Hepatocyte (in vitro differentiated cells): ENCODE measurements around the gene MRPL14.

Experiments used
- EZH2 ChIP-seq: fragments of 200-600 bp; sonication (generic); IDR thresholded peaks from 2 replicates; pipeline ENCODE4 v1.6.1; 2016; ENCODE audit warnings: antibody characterized with exemption, mild to moderate bottlenecking, borderline replicate concordance
- EZH2phosphoT487 ChIP-seq: fragments of 200-600 bp; sonication (generic); IDR thresholded peaks from one replicate; pipeline ENCODE4 v1.6.1; 2018; ENCODE audit warnings: antibody characterized with exemption, mild to moderate bottlenecking, low read depth, moderate library complexity; ENCODE audit not compliant: unreplicated experiment, severe bottlenecking
- TF ChIP-seq, protein P1 (sequence below): fragments of 200-600 bp; sonication (generic); IDR thresholded peaks from 2 replicates; pipeline ENCODE4 v1.5.1; 2016; ENCODE audit warnings: antibody characterized with exemption, mild to moderate bottlenecking; ENCODE audit not compliant: poor library complexity

DNA sequence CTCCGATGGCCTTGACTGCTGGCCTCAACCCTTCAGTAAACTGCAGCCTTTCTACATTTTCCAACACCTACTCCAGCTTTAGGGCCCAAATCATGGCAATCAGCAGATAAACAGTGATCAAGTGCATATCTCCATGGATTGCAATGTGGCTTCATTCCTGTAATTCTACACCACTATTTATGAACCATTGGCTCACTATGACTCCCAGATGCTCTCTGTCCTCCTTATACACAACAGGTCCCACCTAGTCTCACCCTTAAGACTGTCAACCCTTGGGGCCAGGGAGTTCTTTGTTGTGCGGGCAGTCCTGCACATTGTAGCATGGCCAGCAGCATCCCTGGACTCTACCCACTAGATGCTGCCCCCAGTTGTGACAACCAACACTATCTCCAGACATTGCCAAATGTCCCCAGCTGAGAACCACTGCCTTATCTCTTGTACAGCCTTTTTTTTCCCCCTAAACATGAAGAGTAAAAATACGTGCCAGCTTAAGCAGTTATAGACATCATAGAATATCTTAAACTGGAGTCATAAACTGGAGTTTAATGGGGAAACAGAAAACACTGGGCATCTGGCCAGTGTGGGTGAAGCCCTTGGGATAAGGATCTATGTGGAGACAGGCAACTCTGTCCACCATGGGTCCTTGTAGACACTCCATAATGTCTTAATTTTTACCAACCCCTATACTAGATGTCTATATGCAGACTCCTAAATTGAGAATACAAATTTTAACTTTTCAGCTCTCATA lies 21.1 kb downstream of the MRPL14 start:
- TF ChIP-seq, protein P1, sequence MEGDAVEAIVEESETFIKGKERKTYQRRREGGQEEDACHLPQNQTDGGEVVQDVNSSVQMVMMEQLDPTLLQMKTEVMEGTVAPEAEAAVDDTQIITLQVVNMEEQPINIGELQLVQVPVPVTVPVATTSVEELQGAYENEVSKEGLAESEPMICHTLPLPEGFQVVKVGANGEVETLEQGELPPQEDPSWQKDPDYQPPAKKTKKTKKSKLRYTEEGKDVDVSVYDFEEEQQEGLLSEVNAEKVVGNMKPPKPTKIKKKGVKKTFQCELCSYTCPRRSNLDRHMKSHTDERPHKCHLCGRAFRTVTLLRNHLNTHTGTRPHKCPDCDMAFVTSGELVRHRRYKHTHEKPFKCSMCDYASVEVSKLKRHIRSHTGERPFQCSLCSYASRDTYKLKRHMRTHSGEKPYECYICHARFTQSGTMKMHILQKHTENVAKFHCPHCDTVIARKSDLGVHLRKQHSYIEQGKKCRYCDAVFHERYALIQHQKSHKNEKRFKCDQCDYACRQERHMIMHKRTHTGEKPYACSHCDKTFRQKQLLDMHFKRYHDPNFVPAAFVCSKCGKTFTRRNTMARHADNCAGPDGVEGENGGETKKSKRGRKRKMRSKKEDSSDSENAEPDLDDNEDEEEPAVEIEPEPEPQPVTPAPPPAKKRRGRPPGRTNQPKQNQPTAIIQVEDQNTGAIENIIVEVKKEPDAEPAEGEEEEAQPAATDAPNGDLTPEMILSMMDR: no peak
- no peak for TF ChIP-seq EZH2
- no peak for TF ChIP-seq EZH2phosphoT487
